ENCODE measurements around the gene ABCA13.
A peak's percentile ranks its signal among the peaks of the same experiment; 100 is the strongest.

Gene ABCA13

DNA sequence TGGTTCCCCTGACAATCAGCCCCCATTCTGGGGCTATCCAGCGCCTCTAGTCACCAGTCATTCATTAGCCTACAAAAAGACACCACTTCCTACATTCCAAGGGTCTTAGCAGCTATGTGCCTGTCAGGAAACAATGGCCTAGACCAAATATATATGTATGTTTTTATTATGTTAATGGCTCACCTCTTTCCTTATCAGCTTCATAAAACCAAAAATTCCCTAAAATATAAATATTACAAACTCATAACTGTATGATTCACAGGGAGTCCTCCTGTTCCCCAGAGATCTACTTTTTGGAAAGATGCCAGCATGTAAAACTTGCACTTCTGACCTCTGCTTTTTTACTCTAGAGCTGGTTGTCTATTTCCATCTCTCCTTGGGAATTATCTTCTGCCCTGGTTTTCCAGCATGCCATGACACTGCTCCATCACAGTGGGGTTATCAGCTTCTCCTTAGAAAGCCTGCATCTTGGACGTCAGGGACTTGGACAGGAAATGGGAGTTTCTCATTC, 79.2 kb downstream of the ABCA13 start:
- no peak for DNase-seq

DNA sequence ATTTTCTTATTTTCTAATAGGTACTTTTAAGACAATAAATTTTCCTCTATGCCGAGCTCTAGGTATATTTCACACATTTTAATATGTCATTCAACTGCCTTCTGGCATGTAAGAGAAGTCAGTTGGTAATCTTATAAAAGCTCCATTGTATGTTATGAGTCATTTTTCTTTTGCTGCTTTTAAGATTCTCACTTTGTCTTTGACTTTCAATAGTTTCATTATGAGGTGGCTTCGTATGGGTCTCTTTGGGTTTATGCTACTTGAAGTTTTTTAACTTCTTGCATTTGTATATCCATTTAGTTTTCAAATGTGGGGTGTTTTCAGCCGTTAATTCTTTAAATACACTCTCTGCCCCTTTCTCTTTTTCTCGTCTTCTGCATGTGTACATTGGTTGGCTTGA, 80.5 kb downstream of the ABCA13 start:
- no peak for DNase-seq

DNA sequence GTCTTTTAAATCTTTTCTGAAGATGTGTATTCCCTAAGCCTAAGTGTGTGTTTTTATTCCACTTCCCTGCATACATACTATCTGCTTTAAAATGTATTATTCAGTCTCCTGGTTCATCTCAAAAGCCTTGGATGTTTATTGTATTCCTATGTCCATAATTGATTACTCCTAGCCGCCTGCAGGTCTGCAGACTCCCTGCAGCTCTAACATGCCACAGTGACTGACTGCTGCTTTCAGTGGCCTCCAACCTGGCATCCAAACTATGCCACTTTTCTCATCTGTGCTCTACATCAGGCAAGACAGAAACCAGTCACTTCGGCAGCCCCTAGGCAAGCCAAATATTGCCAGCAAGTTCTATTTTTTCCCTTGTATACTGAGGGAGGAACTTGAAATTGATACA, 81.7 kb downstream of the ABCA13 start:
- DNase-seq = no peak

DNA sequence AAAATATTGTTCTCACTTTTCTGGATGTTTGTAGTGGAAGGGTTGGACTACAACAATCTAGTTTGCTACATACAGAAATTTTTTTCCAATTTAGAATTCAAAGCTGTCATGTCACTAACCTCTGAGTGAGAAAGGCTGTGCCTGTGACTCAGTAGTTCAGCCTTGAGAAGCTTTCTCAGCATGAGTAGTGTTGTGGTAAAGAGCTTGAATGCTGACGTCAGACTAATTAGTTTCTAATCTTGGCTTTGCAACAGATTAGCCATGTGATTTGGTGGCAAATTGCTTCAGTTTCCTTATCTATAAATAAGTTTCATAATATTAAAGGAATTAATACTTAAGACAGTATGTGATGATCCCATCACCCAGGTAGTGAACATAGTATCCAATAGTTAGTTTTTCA, 83.8 kb downstream of the ABCA13 start:
- DNase-seq = no peak

DNA sequence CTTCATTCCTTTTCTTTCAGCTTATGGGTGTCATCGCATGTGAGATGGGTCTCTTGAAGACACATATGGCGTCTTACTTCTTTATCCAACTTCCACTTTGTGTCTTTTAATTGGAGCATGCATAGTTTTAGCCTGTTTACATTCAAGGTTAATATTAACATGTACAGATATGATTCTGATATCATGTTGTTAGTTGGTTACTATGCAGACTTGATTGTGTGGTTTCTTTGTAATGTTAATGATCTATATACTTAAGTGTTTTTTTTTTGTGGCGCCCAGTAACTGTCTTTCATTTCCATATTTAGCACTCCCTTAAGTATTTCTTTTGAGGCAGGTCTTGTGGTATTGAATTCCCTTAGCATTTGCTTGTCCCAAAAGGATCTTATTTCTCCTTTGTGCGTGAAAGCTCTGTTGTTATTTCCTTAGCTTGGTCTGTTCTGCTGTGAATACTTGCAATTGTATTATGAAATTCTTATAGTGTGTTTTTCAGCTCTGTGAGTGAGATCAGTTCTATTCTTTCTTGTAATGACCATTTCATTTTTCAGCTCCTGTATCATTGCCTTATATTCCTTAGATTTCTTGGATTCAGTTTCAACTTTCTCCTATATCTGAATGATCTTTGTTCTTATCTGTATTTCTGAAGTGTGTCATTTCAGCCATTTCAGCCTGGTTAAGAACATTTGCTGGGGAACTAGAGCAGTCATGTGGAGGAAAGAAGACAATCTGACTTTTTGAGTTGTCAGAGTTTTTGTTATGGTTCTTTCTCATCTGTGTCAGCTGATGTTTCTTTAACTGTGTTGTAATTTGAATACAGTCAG, 88.4 kb downstream of the ABCA13 start:
- DNase-seq = no peak

DNA sequence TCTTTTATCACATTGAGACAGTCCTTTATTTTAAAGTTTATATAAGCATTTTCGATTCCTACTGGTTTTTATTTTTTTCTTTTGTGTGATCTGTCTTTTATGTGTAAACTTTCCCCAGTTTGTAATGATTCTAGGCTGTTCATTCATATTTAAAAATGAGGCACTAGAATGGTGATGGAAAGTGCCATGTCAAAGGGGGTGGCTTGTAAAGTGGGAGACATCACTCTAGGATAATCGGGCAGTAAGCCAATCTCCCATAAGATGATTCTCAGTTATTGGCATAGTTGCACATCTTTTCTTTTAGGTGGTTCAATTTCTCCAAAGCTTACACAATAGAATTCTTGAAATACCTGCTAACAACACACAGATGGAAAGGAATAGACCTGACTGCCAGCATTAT, 90.4 kb downstream of the ABCA13 start:
- DNase-seq = no peak

DNA sequence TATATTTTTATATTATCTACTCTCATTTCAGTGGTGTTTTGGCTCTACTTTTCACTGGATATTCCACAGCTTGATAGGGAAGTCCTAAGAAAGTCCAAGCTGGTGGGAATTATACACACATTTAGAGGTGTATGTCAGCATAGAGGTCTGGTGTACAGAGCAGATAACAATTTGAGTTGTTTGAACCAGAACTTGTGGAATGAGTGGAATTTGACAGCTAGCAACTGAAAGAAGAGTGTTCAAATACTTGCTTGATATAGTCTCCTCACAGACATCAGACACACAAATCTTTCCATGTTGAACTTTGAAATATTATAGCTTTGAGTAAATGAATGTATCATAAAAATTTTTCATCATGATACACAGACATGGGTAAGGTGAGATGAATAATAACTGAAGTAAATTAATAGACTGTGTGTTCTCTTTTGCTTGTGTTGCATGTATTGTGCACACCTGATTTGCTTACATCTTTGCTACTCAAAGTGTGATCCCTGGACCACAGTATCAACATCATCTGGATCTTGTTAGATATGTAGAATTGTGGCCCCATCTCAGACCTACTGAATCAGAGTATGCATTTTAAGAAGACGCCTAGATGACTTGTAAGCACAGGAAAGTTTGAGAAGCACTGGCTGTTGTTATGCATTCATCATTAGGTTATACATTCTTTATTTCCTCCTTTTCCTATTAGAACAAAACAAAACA, 91.5 kb downstream of the ABCA13 start:
- DNase-seq = no peak

DNA sequence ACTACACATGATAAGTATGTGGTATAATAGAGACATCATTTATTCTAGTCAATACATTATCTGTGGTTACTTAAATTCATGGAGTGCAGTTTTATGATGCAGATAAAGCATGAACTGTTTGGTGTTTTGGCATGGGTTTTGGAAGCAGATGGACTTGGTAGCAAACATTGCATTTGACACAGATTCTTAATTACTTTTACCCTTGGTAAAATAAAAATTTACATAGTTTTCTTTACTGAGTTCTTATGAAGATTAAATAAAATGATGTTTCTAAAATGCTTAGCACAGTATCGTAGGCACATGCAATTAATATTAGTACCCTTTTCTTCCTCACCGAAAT, 92.0 kb downstream of the ABCA13 start:
- DNase-seq = no peak

DNA sequence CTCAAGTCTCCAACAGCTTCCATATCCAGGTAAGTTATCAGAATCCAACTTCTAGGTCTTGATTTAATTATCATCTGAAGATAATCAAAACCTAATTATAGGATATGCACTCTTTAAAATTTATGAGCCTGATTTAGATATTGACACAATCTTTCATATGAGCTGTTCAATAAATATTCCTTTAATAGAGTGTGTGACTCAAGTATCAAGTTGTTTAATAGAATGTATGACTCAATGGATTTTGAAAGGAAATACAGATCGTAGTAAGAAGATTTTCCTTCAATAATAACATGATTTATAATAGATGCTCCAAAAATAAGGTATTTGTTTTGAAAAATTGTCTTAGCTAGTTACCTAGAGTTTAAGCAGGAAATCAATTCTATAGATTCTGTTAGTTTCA, 97.8 kb downstream of the ABCA13 start:
- DNase-seq = no peak

DNA sequence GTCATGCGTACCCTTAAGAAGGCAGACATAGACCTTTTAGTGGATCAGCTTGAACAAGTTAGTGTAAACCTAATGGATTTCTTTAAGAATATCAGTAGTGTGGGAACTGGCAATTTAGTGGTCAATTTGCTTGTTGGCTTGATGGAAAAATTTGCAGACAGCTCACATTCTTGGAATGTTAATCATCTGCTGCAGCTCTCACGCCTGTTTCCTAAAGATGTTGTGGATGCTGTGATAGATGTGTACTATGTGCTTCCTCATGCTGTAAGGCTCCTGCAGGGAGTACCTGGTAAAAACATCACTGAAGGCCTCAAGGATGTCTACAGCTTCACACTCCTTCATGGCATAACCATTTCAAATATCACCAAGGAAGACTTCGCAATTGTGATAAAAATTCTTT, 103.4 kb downstream of the ABCA13 start:
- DNase-seq = no peak

DNA sequence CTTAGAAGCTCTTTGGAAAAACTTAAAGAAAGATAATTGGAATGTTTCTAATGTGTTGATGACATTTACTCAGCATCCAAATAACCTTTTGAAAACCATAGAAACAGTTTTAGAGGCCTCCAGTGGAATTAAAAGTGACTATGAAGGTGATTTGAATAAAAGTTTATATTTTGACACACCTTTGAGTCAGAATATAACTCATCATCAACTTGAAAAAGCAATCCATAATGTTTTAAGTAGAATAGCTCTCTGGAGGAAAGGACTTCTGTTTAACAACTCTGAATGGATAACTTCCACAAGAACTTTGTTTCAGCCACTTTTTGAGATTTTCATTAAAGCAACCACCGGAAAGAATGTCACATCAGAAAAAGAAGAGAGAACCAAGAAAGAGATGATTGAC, 108.2 kb downstream of the ABCA13 start:
- DNase-seq = no peak

DNA sequence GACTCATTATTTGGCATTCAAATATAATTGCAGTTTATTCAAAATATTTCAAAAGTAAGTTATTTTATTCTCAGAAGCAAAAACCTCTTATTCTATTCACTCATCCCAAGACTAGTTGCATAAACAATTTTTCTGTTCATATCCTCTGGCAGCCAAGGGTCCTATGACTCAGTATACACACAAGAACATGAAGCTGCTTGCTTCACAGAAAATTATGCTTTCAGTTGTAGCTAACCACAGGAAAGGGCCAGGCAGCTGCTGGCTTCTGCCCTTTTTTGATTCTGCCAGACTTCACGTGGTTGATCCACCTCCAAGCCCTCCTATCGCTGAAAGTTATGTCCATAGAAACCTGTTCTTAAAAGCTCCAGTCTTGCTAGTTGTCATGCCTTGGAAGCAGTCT, 108.8 kb downstream of the ABCA13 start:
- no peak for DNase-seq

DNA sequence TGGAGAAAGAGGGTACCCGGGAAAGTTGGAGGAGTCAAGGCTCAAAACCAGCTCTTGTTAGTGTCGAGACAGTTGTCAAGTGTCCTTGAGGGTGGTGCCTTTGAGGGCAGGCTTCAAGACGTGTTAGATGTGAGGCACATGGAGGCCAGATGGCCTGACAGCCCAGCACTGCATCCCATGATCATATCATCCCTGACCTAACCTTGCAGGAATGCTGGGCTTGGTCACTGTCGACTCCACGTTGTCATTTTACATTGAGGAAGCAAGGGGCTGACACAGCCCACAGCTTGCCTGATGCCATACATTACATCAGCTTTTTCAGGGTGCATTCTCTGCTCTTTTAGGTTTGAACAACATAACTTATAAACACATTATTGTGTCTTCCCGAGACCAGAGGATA, 114.1 kb downstream of the ABCA13 start:
- no peak for DNase-seq

DNA sequence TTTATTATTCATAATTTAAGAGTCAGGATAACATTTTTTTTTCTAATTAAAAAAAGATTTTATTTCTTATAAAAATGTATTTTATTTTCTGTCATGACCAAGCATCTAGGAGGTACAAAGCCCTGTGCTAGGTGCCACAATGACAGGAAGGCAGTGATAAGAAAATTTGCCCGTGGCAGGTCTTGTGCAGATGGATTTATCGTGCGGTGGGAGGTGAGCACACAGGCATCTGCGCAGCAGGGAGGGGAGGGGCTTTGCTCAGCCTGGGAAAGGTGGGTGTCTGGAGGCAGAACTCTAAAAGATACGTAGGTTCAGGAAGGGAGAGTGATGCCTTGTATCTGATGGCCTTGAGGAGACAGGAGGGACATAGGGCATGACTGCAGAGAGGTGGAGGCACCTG, 115.6 kb downstream of the ABCA13 start:
- no peak for DNase-seq

DNA sequence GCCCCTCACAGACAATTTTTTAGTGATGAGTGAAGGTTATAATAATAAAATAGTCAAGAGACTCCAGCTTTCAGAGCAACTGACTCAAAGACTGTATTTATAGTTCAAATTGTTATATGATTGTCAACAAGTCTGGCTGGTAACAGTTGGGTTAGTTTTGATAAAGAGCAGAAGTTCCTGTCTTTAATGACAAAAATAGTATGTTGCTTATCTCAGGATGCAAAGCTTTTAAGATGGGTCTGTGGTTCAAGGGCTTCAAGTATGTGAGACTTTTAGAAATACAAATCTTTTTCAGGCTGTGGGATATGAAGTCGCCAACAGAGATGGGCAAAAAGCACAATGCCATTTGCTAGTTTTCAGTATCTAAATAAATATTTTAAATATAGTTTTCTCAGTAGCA, 118.4 kb downstream of the ABCA13 start:
- DNase-seq = no peak

DNA sequence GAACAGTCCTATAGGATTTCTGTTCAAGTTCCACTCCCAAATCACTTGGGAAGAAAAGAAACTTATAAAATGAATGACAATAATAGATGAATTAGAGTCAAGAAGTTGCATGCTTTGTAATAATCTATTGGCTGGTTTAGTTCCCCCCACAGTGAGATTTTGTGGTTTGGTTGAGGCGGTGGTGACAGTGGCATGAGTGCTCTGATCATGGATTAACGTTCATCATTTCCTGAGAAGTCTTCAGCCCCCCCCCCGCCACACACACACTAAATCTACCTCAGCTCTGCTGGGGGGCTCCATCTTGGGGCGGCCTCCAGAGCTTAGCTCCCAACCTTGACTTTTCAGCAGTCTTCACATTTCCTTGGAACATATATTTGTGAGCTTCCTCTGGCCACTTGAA, 121.7 kb downstream of the ABCA13 start:
- DNase-seq = no peak

DNA sequence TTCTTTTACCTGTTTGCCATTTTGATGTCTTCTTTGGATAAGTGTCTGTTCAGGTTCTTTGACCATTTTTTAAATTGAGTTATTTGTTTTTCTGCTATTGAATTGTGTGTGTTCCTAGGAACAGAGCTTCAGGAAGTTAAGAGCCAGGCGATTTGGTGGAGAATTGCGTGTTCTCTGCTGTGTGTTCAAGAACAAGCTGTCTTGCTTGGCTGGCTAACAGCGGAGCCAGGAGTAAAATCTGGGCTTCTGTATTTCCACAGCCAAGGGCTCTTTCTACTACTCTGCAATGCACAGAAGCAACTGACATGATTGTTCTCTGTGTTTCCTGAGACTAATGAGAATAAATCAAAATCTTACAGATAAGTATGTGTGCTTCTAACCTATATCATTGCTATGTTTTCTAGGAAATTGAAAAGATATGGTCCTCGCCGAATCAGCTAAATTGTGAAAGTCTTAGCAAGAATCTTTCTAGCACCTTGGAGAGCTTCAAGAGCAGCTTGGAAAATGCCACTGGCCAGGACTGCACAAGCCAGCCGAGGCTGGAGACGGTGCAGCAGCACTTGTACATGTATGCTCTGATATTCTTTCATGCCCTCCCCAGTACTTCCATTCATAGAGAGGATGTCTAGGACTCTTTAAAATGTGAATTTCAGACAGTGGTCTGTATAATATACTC, 124.2 kb downstream of the ABCA13 start:
- no peak for DNase-seq

DNA sequence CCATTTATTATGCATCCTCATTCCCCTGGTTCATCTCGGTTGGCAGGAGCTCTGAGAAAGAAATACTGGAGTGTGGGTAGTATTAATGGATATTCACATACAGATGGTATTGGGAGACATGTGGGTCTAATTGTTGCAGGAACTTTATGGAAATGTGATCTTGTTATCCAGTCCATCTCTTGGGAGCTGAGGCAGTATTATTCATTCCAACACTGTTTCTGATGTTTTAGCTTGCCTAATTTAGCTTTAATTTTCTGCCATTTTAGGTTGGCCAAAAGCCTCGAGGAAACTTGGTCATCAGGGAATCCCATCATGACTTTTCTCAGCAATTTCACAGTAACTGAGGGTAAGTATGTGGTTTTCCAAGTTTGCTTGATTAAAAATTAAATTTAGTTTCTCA, 125.7 kb downstream of the ABCA13 start:
- DNase-seq = no peak

DNA sequence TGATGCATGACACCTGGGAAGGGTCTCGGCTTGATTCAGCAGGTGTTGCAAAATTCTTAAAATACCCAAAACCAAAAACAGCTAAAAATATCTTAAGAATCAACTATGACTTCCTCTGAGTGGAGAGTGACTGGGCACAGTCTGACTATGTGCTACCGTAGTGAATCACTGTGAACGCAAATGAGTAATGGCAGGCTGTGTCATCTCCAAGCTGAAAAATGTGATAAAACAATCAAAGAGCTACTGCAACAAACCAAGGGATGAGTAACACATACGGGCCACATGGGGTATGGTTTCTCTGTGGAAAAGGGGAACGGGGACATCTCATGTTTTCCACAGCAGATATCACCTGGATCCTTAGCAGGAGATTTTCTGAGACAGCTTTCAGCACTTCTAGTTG, 127.5 kb downstream of the ABCA13 start:
- DNase-seq = no peak

DNA sequence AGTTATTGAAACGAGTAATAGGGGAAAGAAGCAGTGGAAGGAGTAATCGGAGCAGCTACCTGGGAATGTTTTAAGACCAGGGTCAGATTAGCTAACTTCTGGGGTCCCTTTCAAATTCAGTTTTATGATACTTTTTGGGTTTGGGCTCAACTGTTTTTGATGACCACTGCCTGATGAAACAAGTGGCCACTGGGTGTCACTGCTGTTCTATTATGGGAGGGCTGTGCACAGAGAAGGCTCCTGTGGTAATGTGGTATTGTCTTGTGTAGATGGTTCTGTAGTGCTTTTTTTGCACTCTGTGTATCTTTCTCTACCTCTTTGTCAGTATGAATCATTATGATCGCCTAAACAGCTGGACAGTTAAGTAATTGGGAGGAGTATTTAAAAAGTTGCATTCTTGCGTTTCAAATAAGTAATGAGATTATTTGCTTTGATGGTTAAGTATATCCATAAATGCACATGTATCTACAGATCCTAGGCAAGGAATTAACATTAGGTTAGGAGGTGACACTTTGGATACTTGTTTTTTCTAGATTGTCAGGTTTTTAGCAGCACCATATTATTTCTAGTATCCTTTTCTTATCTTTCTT, 128.4 kb downstream of the ABCA13 start:
- DNase-seq = peak; percentile 41 to 52

DNA sequence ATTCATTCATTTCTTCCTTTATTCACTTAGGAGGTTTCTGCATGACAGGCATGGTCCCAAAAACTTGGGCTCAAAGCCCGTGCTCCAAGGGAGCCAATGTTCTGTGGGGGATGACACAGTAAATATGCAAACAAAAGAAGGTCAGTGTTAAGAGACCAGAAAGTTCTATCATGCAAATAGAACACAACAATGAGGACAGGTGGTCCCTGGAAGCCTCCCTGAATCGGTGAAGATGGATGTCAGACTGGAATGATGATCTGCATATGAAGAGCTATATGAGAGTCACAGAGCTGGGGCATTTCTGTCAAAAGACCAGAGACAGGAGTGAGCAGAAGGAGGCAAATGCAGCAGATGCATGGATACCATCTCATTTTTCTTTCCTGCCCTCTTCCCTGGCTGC, 129.0 kb downstream of the ABCA13 start:
- no peak for DNase-seq

DNA sequence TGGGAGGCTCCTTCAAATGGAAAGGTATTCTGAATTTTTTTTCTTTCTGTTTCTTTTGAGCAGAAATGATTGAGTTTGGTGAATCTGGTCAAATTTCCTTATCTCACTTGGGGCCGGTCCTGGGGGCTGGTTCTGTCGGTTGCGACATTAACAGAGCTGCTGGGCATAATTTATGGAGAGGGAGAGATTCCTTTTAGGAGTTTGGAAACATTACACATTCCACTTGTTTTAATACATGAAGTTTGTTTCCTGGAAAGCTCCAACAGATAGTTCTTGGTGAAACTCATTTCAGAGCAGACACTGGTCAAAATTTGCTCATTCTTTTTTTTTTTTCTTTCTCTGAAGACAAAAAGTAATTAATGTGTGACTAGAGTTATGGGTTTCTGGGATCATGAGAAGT, 129.9 kb downstream of the ABCA13 start:
- no peak for DNase-seq

DNA sequence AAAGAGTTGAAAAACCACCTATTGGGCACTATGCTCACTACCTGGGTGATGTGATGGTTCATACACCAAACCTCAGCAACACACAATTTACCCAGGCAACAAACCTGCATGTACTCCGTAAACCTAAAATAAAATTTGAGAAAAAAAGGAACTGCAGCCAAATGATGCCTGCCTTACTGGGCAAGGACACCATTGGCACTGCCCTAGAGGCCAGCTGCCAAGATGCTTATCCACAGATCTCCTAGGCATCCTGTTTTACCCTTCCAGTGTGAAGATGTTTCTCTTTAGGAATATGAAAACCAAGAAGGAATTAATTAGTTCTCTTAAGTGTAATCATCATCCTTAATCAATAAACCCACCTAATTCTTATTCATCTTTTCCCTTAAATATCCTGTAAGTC, 133.4 kb downstream of the ABCA13 start:
- no peak for DNase-seq

DNA sequence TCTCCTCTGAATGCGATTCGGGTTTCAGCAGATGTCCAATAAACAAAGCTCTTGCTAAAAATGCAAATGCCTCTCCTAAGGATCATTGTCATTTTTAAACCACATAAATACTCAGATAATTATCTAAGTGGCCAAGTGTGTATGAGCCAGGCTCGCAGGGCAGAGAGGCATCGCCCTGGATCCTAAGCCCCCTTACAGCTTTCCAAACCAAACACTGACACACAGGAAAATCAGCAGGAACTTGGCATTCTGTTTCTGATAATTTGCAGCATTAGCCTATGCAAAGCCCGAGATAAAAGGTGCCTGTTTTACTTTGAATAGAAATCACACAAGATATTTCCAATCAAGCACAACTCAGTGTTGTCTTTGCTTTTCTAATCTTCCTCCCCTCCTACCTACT, 134.4 kb downstream of the ABCA13 start:
- no peak for DNase-seq

All from AML-193 (cell line).